ENCODE measurements around the gene ANAPC2.

DNA sequence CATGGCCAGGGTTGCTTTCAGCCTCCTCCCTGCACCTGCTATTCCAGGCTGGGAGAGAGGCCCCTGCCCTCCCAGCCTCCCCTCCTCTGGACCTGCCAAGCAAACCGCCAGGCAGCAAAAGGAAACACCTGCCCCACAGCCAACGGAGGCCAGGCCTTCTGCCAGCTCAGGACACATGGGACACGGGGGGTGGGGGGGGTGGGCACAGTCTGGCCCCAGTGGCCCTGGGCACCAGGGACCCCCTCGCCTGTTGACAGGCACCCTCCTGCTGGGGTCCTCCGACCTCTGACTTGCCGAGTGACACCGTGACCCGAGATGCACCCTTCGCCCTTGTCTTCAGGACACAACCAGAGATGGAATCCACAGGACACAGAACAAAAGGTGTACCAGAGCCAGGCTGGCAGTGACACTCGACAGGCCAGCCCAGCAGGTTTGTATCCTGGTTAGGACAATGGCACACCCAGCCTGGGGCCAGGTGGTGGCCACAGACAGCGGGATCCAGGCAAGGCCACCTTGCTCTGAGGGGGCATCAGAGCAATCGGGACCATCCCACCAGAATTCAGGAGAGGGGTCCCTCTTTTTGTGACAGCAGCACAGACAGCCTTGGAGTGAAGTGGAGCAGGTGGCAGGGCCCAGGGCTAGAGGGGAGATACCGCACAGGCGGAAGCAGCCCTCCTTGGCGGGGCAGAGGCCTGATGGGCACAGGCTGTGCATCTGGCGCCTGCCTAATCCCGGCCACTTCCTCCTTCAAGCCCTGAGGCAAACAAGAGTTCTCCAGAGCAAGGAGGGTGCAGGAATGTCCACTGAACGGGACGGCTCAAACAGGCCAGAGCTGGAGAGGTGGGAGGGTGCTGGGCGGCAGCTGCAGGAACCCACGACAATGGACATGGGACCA, 15.2 kb downstream of the ANAPC2 start:
- TF ChIP-seq, protein P1, sequence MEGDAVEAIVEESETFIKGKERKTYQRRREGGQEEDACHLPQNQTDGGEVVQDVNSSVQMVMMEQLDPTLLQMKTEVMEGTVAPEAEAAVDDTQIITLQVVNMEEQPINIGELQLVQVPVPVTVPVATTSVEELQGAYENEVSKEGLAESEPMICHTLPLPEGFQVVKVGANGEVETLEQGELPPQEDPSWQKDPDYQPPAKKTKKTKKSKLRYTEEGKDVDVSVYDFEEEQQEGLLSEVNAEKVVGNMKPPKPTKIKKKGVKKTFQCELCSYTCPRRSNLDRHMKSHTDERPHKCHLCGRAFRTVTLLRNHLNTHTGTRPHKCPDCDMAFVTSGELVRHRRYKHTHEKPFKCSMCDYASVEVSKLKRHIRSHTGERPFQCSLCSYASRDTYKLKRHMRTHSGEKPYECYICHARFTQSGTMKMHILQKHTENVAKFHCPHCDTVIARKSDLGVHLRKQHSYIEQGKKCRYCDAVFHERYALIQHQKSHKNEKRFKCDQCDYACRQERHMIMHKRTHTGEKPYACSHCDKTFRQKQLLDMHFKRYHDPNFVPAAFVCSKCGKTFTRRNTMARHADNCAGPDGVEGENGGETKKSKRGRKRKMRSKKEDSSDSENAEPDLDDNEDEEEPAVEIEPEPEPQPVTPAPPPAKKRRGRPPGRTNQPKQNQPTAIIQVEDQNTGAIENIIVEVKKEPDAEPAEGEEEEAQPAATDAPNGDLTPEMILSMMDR (IDR thresholded peaks at IDR 0.05; ENCODE audit: low read depth, low read length): no peak
- TF ChIP-seq POLR2A (IDR thresholded peaks at IDR 0.05; ENCODE audit: extremely low read depth, insufficient read length): no peak
